Peyer's patch (tissue), 4 donors: ENCODE results near the gene ERP27. TPM values are rescaled to one million over a fixed set of nuclear protein-coding genes. Genes with fewer than 3 reads are reported as not detected.

Source experiments
- DNase-seq, 3 donors: peaks; one replicate each; pipeline ENCODE4 v3.0.0-alpha.2; 2017 to 2019
- H3K27ac ChIP-seq, 4 donors: fragments of 200-600 bp; sonication (generic); one replicate each; pipeline ENCODE4 v1.5.1; 2016 to 2019
- H3K27me3 ChIP-seq, 2 donors: fragments of 200-600 bp; sonication (generic); one replicate each; pipeline ENCODE4 v1.5.1; 2019
- H3K36me3 ChIP-seq, 3 donors: fragments of 200-600 bp; sonication (generic); one replicate each; pipeline ENCODE4 v1.5.1; 2016 to 2019
- H3K4me1 ChIP-seq, 4 donors: fragments of 200-600 bp; sonication (generic); one replicate each; pipeline ENCODE4 v1.5.1; 2016 to 2019
- H3K4me3 ChIP-seq, 4 donors: fragments of 200-600 bp; sonication (generic); 1 replicate in 3 of 4; 2 replicates in 1 of 4; pipeline ENCODE4 v1.5.1; 2016 to 2019; ENCODE audit warnings: mild to moderate bottlenecking in 1 of 4
- H3K9me3 ChIP-seq, 4 donors: fragments of 200-600 bp; sonication (generic); one replicate each; pipeline ENCODE4 v1.5.1; 2016 to 2019; ENCODE audit warnings: mild to moderate bottlenecking in 1 of 4
- POLR2A ChIP-seq, 2 donors: fragments of 450-650 bp; IDR thresholded peaks; one replicate each; pipeline ENCODE4 v1.5.1; 2017; ENCODE audit warnings: antibody characterized with exemption in 2 of 2, mild to moderate bottlenecking in 2 of 2, moderate library complexity in 2 of 2
- total RNA-seq, 4 donors: library from RNA; depleted of rRNA; stranded (reverse); fragments of >200 nt; gene quantifications; one replicate each; pipeline ENCODE4 v1.1.0, GENCODE V29; 2016
- TF ChIP-seq, protein P1 (sequence below), 6 experiments: fragments of 450-650 bp in 4 of 6; fragments of 200-600 bp in 2 of 6; sonication (generic) in 1 of 6; IDR thresholded peaks; one replicate each; pipeline ENCODE4 v1.5.1; 2017 to 2019; ENCODE audit warnings: antibody characterized with exemption in 6 of 6, mild to moderate bottlenecking in 3 of 6, moderate library complexity in 1 of 6

Gene ERP27
- total RNA-seq, 4 donors from 2014 or later, result 0.94 to 2.5 (median 1.2) TPM; not detected in 1

DNA sequence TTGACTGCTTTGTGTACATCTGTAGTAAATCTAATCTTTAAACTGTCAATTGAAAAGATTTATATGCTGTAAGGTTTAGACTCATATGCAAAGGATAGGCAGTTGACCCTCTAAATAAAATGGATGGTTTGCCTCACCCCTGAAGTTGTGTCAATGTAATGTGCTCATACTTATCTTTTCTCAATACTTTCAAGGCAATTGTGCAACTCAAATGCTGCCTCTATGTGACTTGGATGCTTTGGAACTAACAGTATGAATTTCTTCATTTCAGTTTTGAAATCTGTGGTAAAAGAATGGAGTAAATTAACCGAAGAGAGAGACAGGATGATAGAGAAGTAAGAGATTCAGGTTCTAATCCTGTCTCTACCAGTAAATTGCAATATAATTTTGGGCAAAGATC, 44.2 kb upstream of the ERP27 start:
- H3K4me1 ChIP-seq, result no peaks in the 10 kb centered on the region
- H3K36me3 ChIP-seq, result no peaks in the 10 kb centered on the region
- H3K9me3 ChIP-seq, result no peaks in the 10 kb centered on the region

DNA sequence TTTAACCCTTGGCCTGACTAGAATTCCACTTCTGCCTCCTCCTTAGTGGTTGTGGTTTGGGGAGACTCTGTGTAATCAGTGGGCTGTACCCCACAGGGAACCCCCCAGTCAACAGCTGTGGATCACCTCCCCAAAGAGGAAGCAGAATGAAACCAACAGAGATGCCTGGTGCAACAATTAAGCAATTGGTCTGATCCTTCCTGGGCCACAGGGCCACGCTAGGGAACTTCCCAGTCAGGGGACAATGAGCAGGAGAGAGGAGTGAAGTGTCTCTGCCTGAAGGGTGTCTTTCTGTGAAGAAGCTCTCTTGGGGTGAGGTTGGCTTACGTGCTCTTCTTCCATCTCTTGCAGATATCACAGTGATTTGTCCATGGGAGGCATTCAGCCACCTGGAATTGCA, 42.7 kb upstream of the ERP27 start:
- H3K4me1 ChIP-seq, result no peaks in the 10 kb centered on the region
- no peak overlapping the region for H3K27ac ChIP-seq
- TF ChIP-seq, protein P1, sequence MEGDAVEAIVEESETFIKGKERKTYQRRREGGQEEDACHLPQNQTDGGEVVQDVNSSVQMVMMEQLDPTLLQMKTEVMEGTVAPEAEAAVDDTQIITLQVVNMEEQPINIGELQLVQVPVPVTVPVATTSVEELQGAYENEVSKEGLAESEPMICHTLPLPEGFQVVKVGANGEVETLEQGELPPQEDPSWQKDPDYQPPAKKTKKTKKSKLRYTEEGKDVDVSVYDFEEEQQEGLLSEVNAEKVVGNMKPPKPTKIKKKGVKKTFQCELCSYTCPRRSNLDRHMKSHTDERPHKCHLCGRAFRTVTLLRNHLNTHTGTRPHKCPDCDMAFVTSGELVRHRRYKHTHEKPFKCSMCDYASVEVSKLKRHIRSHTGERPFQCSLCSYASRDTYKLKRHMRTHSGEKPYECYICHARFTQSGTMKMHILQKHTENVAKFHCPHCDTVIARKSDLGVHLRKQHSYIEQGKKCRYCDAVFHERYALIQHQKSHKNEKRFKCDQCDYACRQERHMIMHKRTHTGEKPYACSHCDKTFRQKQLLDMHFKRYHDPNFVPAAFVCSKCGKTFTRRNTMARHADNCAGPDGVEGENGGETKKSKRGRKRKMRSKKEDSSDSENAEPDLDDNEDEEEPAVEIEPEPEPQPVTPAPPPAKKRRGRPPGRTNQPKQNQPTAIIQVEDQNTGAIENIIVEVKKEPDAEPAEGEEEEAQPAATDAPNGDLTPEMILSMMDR (IDR thresholded peaks at IDR 0.05), result no peak
- no peak for TF ChIP-seq POLR2A (IDR thresholded peaks at IDR 0.05)
- H3K36me3 ChIP-seq, result no peaks in the 10 kb centered on the region
- H3K27me3 ChIP-seq, result no peaks in the 10 kb centered on the region
- H3K4me3 ChIP-seq, result no peak overlapping the region
- no peak for DNase-seq
- H3K9me3 ChIP-seq, result no peaks in the 10 kb centered on the region

More for the DNA sequence above, 44.2 kb upstream of the ERP27 start:
- DNase-seq, result no peak
- Histone ChIP-seq H3K27ac (no peak overlapping the region), H3K4me3 (no peak overlapping the region), H3K27me3 (no peaks in the 10 kb centered on the region)
- no peak for TF ChIP-seq POLR2A (IDR thresholded peaks at IDR 0.05)
- TF ChIP-seq, protein P1 (IDR thresholded peaks at IDR 0.05), result no peak

DNA sequence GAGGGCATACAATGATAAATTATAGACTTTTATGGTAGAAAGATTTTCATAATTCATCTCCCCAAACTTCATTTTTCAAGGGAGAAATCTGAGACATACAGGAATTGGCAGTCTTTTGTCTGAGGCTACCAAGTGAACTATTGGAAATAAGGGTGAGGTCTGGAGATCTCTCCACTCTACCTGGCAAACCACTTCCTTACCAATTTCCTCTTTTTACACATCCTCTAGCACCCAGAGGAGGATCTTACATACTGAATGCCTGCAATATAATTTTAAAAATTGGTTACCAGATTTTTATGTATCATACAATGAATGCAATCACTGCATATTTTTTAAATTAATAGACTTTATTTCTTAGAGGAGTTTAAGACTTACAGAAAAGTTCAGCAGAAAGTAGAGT, 41.1 kb upstream of the ERP27 start:
- H3K27ac ChIP-seq, result no peak overlapping the region
- H3K4me3 ChIP-seq, result no peak overlapping the region
- no peak for DNase-seq
- TF ChIP-seq POLR2A (IDR thresholded peaks at IDR 0.05), result no peak
- TF ChIP-seq, protein P1 (IDR thresholded peaks at IDR 0.05), result no peak
- no peaks in the 10 kb centered on the region for H3K27me3 ChIP-seq
- H3K4me1 ChIP-seq, result no peaks in the 10 kb centered on the region
- H3K9me3 ChIP-seq, result no peaks in the 10 kb centered on the region
- no peaks in the 10 kb centered on the region for H3K36me3 ChIP-seq

DNA sequence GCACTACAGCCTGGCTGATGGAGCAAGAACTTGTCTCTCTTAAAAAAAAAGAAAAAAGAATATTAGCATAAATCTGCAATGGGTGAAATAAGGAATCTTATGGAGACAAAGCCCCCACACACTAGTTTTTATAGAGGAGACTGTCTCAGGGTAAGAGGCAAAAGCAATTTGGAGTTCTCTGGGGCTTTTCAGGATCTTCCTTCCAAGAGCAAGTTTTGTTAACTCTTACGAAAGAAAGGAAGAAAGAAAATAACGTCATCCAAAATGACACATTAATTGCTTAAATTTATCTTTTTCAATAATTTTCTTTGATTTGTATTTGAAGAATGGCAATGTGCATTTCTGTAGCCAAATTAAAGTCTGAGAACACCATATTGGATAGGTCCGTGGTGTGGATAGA, 38.3 kb upstream of the ERP27 start:
- Histone ChIP-seq H3K4me3 (no peak overlapping the region), H3K9me3 (no peaks in the 10 kb centered on the region), H3K4me1 (no peaks in the 10 kb centered on the region), H3K27ac (no peak overlapping the region), H3K27me3 (no peaks in the 10 kb centered on the region), H3K36me3 (no peaks in the 10 kb centered on the region)
- no peak for DNase-seq
- TF ChIP-seq, protein P1 (IDR thresholded peaks at IDR 0.05), result no peak
- TF ChIP-seq POLR2A (IDR thresholded peaks at IDR 0.05), result no peak

DNA sequence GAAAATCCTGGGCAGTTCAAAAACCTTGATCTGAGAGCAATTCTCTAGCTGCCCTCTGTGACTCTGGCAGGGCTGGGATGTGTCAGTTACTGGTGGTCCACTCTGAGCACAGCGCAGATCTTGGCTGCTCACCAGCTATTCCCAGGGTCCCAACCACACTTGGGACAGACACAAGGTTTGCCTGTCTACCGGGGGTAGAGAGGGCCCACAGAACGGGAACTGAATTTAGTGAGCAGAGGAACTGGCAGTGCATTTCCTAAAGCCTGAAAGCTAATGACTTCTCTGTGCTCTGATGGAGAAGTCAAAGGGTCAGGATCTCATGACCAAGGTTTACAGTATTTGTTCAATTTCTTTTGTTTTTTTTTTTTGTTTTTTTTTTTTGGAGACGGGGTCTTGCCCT, 37.1 kb upstream of the ERP27 start:
- Histone ChIP-seq H3K27ac (no peak overlapping the region), H3K27me3 (no peaks in the 10 kb centered on the region), H3K36me3 (no peaks in the 10 kb centered on the region), H3K4me3 (no peak overlapping the region), H3K9me3 (no peaks in the 10 kb centered on the region), H3K4me1 (no peaks in the 10 kb centered on the region)
- no peak for DNase-seq
- TF ChIP-seq POLR2A (IDR thresholded peaks at IDR 0.05), result no peak
- TF ChIP-seq, protein P1 (IDR thresholded peaks at IDR 0.05), result no peak

DNA sequence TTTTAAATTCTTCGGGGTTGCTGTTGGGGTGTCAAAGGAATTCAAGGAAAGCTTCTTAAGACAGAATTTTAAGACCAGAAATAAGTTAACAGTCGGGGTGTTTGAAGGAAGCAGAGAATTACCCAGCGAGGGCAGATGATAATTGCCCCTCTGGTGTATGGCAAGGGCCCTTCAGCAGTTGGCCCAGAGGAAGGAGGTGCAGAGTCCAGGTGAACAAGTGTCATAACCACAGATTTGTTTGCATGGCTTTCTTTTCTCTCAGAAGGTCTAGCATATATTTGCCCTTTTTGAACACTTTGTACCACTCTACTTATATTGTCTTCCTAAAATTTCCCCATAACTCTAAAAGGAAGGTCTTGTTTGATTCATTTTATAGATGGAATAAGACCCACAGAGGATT, 36.3 kb upstream of the ERP27 start:
- Histone ChIP-seq H3K9me3 (no peaks in the 10 kb centered on the region), H3K27me3 (no peaks in the 10 kb centered on the region), H3K4me3 (no peak overlapping the region), H3K4me1 (no peaks in the 10 kb centered on the region), H3K36me3 (no peaks in the 10 kb centered on the region), H3K27ac (no peak overlapping the region)
- TF ChIP-seq POLR2A (IDR thresholded peaks at IDR 0.05), result no peak
- TF ChIP-seq, protein P1 (IDR thresholded peaks at IDR 0.05), result no peak
- no peak for DNase-seq
